ENCODE data around the gene BCAT1. TPM values are rescaled to one million over a fixed set of nuclear protein-coding genes. Genes with fewer than 3 reads are reported as not detected.

BCAT1 gene
- total RNA-seq, 2 donors from 2014 or later = 45.0 to 141 TPM

DNA sequence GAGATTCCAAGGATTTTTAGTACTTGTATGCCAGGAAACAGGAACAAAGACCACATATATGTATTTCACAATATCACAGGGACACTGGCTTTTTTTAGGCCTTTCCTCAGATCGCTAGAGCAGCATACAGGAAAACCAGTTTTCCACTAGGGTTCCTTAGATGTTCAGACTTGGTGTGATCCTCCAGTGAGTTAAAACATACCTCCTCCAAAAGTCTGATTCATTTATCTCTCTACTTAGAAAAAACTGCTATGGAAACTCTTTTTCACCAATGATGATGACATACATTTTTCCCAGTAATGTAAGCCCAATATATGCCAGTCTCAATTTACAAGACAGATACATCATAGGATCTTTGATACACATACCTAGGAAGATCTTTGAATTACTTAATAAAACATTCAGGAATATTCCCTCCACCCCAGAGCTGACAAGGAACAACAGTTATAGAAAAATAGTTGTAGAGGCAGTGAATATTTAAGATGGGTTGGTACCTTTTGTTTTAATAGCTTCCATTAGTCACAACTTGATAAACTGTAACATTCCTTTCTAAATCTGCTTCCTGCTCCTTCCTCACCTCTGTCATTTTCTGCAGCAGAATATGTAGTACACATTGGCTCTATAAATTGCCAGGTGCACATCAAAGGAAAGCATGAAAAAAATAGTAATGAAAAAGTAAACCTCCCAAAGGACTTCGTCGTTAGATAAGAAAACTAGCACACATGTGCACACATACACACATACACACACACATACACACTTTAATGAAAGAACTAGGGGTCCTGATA, 27.5 kb downstream of the BCAT1 start:
- no peak for DNase-seq

DNA sequence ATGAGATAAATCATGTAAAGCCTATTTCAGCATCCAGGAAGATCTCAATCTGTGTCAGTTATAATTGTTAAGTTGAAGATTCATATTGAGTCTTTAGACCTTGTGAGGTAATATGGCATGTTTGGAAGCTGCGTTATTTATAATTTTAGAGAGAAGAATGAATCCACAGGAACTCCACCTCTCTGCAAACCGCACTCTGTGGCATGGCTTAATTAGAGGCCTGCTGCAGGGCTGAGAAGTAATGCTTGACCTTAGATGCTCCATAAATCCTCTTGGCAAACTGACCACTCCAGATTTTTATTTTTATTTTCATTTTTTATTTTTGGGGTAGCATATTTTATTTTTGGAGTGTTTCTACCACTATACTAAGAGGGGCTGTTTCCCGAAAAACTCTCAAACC, 28.8 kb downstream of the BCAT1 start:
- Histone ChIP-seq H3K4me3 (ENCODE audit: low read length) (no peak overlapping the region), H3K27ac (ENCODE audit: low read depth, low read length) (no peak overlapping the region), H3K4me1 (ENCODE audit: control insufficient read depth, insufficient read depth, low read length) (no peaks in the 10 kb centered on the region), H3K36me3 (ENCODE audit: control insufficient read depth, insufficient read depth, low read length) (peaks cover 10% of the 10 kb centered on the region), H3K9ac (ENCODE audit: extremely low read depth, low read length, poor library complexity, severe bottlenecking) (no peak overlapping the region), H3K9me3 (ENCODE audit: control insufficient read depth, low read length) (peaks cover 9% of the 10 kb centered on the region), H3K27me3 (ENCODE audit: control insufficient read depth, insufficient read depth, low read length, poor library complexity, severe bottlenecking) (no peaks in the 10 kb centered on the region)
- H3K27me3 Mint-ChIP-seq (ENCODE audit: insufficient read depth) = no peaks in the 10 kb centered on the region
- no peak for DNase-seq
- no peak overlapping the region for H3K27ac Mint-ChIP-seq
- no peak overlapping the region for H3K4me3 Mint-ChIP-seq
- TF ChIP-seq, protein P1, sequence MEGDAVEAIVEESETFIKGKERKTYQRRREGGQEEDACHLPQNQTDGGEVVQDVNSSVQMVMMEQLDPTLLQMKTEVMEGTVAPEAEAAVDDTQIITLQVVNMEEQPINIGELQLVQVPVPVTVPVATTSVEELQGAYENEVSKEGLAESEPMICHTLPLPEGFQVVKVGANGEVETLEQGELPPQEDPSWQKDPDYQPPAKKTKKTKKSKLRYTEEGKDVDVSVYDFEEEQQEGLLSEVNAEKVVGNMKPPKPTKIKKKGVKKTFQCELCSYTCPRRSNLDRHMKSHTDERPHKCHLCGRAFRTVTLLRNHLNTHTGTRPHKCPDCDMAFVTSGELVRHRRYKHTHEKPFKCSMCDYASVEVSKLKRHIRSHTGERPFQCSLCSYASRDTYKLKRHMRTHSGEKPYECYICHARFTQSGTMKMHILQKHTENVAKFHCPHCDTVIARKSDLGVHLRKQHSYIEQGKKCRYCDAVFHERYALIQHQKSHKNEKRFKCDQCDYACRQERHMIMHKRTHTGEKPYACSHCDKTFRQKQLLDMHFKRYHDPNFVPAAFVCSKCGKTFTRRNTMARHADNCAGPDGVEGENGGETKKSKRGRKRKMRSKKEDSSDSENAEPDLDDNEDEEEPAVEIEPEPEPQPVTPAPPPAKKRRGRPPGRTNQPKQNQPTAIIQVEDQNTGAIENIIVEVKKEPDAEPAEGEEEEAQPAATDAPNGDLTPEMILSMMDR (conservative IDR thresholded peaks at IDR 0.05) = no peak
- H3K4me1 Mint-ChIP-seq = peaks cover 20% of the 10 kb centered on the region
- 99 to 100% methylated on average over 1 to 3 of the region's 3 CpGs for WGBS, 2 experiments (ENCODE audit: insufficient coverage in 1 of 2, insufficient read length in 1 of 2)
- peaks cover 3% of the 10 kb centered on the region for H3K36me3 Mint-ChIP-seq (ENCODE audit: low read depth)
- peaks cover 7% of the 10 kb centered on the region for H3K9me3 Mint-ChIP-seq

More for the DNA sequence above, 27.5 kb downstream of the BCAT1 start:
- H3K27me3 ChIP-seq (ENCODE audit: control insufficient read depth, insufficient read depth, low read length, poor library complexity, severe bottlenecking) = no peaks in the 10 kb centered on the region
- peaks cover 10% of the 10 kb centered on the region for H3K36me3 ChIP-seq (ENCODE audit: control insufficient read depth, insufficient read depth, low read length)
- peaks cover 17% of the 10 kb centered on the region for H3K9me3 Mint-ChIP-seq
- no peak overlapping the region for H3K27ac ChIP-seq (ENCODE audit: low read depth, low read length)
- H3K36me3 Mint-ChIP-seq (ENCODE audit: low read depth) = peaks cover 7% of the 10 kb centered on the region
- H3K4me3 ChIP-seq (ENCODE audit: low read length) = no peak overlapping the region
- no peaks in the 10 kb centered on the region for H3K27me3 Mint-ChIP-seq (ENCODE audit: insufficient read depth)
- H3K27ac Mint-ChIP-seq = no peak overlapping the region
- no peak overlapping the region for H3K4me3 Mint-ChIP-seq
- peaks cover 20% of the 10 kb centered on the region for H3K4me1 Mint-ChIP-seq
- no peaks in the 10 kb centered on the region for H3K4me1 ChIP-seq (ENCODE audit: control insufficient read depth, insufficient read depth, low read length)
- 93 to 98% methylated on average over 1 to 3 of the region's 3 CpGs for WGBS, 2 experiments (ENCODE audit: insufficient coverage in 1 of 2, insufficient read length in 1 of 2)
- H3K9me3 ChIP-seq (ENCODE audit: control insufficient read depth, low read length) = peaks cover 12% of the 10 kb centered on the region
- no peak overlapping the region for H3K9ac ChIP-seq (ENCODE audit: extremely low read depth, low read length, poor library complexity, severe bottlenecking)
- TF ChIP-seq, protein P1 (conservative IDR thresholded peaks at IDR 0.05) = no peak

- 69% methylated on average over 4 of the region's 4 CpGs; no CpG with 5 or more reads in 1 of the 2 experiments for WGBS, 2 experiments (ENCODE audit: insufficient coverage in 1 of 2, insufficient read length in 1 of 2)
- H3K4me1 ChIP-seq (ENCODE audit: control insufficient read depth, insufficient read depth, low read length) = no peaks in the 10 kb centered on the region
- H3K36me3 Mint-ChIP-seq (ENCODE audit: low read depth) = no peaks in the 10 kb centered on the region
- peak overlapping the region; percentile 2 for H3K4me3 ChIP-seq (ENCODE audit: low read length)
- H3K27me3 Mint-ChIP-seq (ENCODE audit: insufficient read depth) = no peaks in the 10 kb centered on the region
- no peak overlapping the region for H3K27ac ChIP-seq (ENCODE audit: low read depth, low read length)
- peaks cover 20% of the 10 kb centered on the region for H3K4me1 Mint-ChIP-seq
- no peak for DNase-seq
- peaks cover 2% of the 10 kb centered on the region for H3K9me3 ChIP-seq (ENCODE audit: control insufficient read depth, low read length)
- H3K9me3 Mint-ChIP-seq = peaks cover 2% of the 10 kb centered on the region
- no peak overlapping the region for H3K27ac Mint-ChIP-seq
- H3K27me3 ChIP-seq (ENCODE audit: control insufficient read depth, insufficient read depth, low read length, poor library complexity, severe bottlenecking) = no peaks in the 10 kb centered on the region
- no peak overlapping the region for H3K9ac ChIP-seq (ENCODE audit: extremely low read depth, low read length, poor library complexity, severe bottlenecking)
- peaks cover 10% of the 10 kb centered on the region for H3K36me3 ChIP-seq (ENCODE audit: control insufficient read depth, insufficient read depth, low read length)
- TF ChIP-seq, protein P1 (conservative IDR thresholded peaks at IDR 0.05) = peak; percentile 19
- no peak overlapping the region for H3K4me3 Mint-ChIP-seq
Measured at GRCh38 chr12:24919346-24920001, 29.4 kb downstream of the BCAT1 start.

Measured in endodermal cell (in vitro differentiated cells).